ENCODE data around the gene BMPER.

Gene BMPER

DNA sequence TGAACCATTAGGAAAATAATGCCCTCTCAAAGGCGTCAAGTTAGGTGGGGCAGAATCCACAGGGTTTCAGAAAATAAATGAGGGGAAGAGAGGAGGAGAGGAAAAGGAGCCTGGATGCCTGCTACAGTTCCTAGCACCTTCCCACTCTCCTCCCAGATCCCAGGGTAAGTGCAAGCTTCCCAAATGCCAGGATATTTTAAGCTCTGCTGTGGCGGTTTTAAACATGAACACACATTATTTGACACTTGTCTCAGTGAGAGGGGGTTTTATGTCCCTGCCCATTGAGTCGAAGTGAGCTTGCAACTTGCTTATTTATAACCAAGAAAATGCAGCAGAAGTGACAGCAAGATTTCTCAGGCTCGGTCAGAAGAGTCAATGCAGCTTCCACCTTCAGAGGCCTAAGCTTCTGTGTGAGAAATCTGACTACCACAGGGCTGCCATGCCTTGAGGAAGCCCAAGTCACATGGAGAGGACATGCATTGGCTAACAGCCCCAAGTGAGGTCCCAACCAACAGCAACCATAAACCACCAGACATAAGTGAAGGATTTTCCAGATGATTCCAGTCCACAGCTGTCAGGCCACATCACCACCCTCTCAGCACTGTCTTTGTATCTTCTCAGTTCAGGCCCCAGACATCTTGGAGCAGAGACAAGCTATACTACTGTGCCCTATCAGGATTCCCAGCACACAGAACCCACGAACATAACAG, 17.9 kb upstream of the BMPER start:
- Histone ChIP-seq H3K4me3 (no peak overlapping the region), H4K20me1 (no peaks in the 10 kb centered on the region), H3K36me3 (no peaks in the 10 kb centered on the region), H3K4me1 (no peaks in the 10 kb centered on the region), H3K27ac (no peak overlapping the region), H3K27me3 (no peaks in the 10 kb centered on the region), H3K9me3 (no peaks in the 10 kb centered on the region), H3K4me2 (no peak overlapping the region), H3K9ac (no peak overlapping the region)
- no peak for TF ChIP-seq Cebpa-rat (IDR thresholded peaks at IDR 0.05)

- no peak overlapping the region for H3K4me3 ChIP-seq
- no peak overlapping the region for H3K9ac ChIP-seq
- H3K27me3 ChIP-seq, result no peaks in the 10 kb centered on the region
- H3K9me3 ChIP-seq, result no peaks in the 10 kb centered on the region
- no peak overlapping the region for H3K27ac ChIP-seq
- no peaks in the 10 kb centered on the region for H3K36me3 ChIP-seq
- H4K20me1 ChIP-seq, result no peaks in the 10 kb centered on the region
- no peak for TF ChIP-seq Cebpa-rat (IDR thresholded peaks at IDR 0.05)
- H3K4me2 ChIP-seq, result no peak overlapping the region
- H3K4me1 ChIP-seq, result no peaks in the 10 kb centered on the region; the same call in 1 of the 2 replicates
Measured at GRCh38 chr7:33888166-33888565, 17.2 kb upstream of the BMPER start.

DNA sequence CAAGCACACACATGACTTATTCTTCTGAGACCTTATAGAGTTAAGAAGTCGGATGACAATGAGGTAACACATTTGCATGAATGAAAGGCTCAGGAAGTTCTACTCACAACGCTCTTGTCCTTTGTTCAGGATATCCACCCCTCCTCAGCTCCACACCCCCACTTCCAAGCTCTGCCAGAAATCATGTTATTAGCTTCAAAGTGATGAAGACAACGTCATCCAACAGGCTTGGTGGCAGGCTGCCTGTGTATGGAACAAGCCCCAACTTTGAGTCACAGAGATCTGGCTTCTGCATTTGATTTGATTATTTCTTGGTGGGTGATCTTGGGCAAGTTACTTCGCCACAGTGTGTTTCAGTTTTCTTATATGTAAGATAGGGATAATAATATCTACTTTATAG, 12.4 kb upstream of the BMPER start:
- H3K27ac ChIP-seq, result no peak overlapping the region
- peaks cover 7% of the 10 kb centered on the region for H3K4me1 ChIP-seq
- TF ChIP-seq Cebpa-rat (IDR thresholded peaks at IDR 0.05), result no peak
- no peaks in the 10 kb centered on the region for H3K36me3 ChIP-seq
- H3K4me3 ChIP-seq, result no peak overlapping the region
- H3K9me3 ChIP-seq, result no peaks in the 10 kb centered on the region
- no peak overlapping the region for H3K4me2 ChIP-seq
- no peaks in the 10 kb centered on the region for H3K27me3 ChIP-seq
- H3K9ac ChIP-seq, result no peak overlapping the region
- H4K20me1 ChIP-seq, result no peaks in the 10 kb centered on the region

- Histone ChIP-seq H3K9ac (no peak overlapping the region), H3K36me3 (no peaks in the 10 kb centered on the region), H3K27ac (no peak overlapping the region), H4K20me1 (no peaks in the 10 kb centered on the region), H3K9me3 (no peaks in the 10 kb centered on the region), H3K27me3 (no peaks in the 10 kb centered on the region), H3K4me3 (no peak overlapping the region), H3K4me1 (peaks cover 7% of the 10 kb centered on the region), H3K4me2 (0 out of 2 replicates have a peak overlapping the region, but pooled peaks have one; percentile 5)
- no peak for TF ChIP-seq Cebpa-rat (IDR thresholded peaks at IDR 0.05)
Measured at GRCh38 chr7:33893377-33893776, 12.0 kb upstream of the BMPER start.

DNA sequence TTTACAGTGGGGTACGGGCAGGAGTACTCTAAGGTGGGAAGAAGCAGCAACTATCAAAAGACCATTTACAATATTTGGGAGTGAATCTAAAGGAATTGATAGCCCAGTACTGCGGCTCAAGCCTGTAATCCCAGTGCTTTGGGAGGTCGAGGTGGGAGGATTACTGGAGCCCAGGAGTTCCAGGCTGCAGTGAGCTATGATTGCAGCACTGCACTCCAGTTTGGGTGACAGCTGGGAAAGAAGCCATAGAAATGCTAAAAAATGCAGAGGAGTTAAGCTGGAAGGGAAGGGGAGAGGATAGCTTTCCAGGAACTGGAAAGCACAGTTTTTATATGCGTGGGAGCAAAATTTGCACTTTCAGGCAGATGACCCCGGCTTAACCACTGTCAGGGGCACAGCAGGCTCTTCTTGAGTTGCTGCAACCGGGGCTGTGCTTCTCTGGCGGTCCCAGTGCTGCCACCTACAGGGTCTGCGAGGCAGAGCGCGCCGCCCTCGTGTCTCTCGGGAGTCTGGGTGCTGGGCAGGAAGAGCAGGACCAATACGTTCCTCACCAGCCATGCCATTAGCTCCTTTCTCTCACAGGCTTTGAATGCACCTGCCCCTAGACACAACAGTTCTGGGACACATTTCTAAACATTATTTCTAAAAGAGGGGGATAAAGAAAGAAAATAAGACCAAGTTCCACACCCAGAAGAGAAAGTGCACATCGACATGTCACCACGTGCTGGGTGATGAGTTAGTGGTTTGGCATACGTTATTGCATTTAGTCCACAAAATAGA, 10.1 kb upstream of the BMPER start:
- TF ChIP-seq Cebpa-rat (IDR thresholded peaks at IDR 0.05), result no peak
- Histone ChIP-seq H3K36me3 (no peaks in the 10 kb centered on the region), H4K20me1 (no peaks in the 10 kb centered on the region), H3K9me3 (no peaks in the 10 kb centered on the region), H3K9ac (no peak overlapping the region), H3K27me3 (no peaks in the 10 kb centered on the region), H3K4me1 (peaks cover 7% of the 10 kb centered on the region), H3K4me2 (0 out of 2 replicates have a peak overlapping the region, but pooled peaks have one; percentile 8), H3K27ac (no peak overlapping the region), H3K4me3 (no peak overlapping the region)

DNA sequence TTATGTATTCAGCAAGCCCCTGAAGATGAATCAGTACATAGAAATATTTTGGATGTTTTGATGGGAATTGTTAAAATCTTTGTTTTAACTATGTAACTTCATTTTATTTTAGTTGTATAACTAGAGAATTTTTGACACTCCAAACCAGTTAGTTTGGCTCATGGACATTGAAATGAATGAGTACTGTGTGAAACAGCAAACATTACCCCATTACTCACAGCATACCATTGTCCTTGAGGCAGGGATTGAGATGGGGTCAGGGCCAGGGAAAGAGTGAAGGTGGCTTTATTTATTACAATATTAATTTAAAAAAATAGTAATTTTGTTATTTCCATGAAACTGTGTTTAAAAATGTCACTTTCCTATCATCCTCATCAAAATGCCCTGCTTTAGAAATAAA, 4.8 kb upstream of the BMPER start:
- no peaks in the 10 kb centered on the region for H3K36me3 ChIP-seq
- TF ChIP-seq Cebpa-rat (IDR thresholded peaks at IDR 0.05), result no peak
- H3K27ac ChIP-seq, result no peak overlapping the region
- H3K4me3 ChIP-seq, result no peak overlapping the region
- peaks cover 9% of the 10 kb centered on the region for H3K4me1 ChIP-seq
- H3K4me2 ChIP-seq, result no peak overlapping the region
- peaks cover 33% of the 10 kb centered on the region for H3K27me3 ChIP-seq
- no peaks in the 10 kb centered on the region for H3K9me3 ChIP-seq
- H3K9ac ChIP-seq, result no peak overlapping the region
- 0 out of 2 replicates have a peak, but pooled peaks cover 6% of the 10 kb centered on the region for H4K20me1 ChIP-seq

DNA sequence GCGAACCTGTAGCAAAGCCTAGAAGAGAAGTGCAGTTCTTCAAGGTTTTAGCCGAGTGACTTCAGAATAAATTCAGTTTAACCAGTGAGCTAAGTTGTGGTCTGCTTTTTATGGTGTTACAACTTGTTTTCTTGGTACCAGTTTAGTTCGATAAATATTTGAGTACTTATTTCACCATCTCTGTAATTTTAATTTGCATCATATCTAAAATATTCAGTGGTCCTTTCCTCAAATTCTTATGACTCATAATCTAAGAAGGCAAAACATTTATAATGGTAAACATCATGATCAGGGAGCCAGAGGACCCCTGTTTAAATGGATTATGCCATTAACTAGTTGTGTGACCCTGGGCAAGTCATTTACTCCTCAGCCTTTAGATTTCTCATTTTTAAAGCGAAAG, 4.1 kb upstream of the BMPER start:
- 0 out of 2 replicates have a peak, but pooled peaks cover 6% of the 10 kb centered on the region for H4K20me1 ChIP-seq
- peaks cover 40% of the 10 kb centered on the region for H3K27me3 ChIP-seq
- H3K4me2 ChIP-seq, result no peak overlapping the region

GRCh38 chr7:33901847-33902246, 3.5 kb upstream of the BMPER start:
- Histone ChIP-seq H3K27me3 (peaks cover 46% of the 10 kb centered on the region), H3K4me3 (no peak overlapping the region), H3K4me1 (peaks cover 8% of the 10 kb centered on the region)

More for the DNA sequence above, 4.1 kb upstream of the BMPER start:
- H3K4me3 ChIP-seq, result no peak overlapping the region
- no peaks in the 10 kb centered on the region for H3K36me3 ChIP-seq
- TF ChIP-seq Cebpa-rat (IDR thresholded peaks at IDR 0.05), result no peak
- H3K9me3 ChIP-seq, result no peaks in the 10 kb centered on the region
- H3K4me1 ChIP-seq, result peaks cover 8% of the 10 kb centered on the region
- H3K9ac ChIP-seq, result no peak overlapping the region
- H3K27ac ChIP-seq, result no peak overlapping the region

DNA sequence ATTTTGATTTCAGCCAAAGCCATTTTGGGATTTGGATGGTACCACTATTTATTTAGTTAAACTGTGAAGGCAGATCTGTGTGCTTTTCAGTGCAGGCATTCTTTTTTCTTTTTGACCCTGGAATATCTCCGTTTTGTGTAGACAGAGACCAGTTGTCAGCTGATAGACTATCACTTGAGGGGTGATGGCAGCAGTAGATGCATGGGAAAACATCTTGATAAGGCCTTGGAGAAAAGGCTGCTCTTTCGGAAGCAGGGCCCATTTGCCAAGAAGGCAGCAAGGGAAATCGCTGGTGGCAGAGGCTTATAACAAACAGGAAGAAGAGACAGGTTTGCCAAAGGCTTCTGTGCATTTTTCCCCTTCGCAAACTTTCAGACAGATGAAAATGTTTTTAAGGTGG, 2.6 kb upstream of the BMPER start:
- Histone ChIP-seq H3K4me1 (peaks cover 8% of the 10 kb centered on the region), H3K4me2 (no peak overlapping the region), H4K20me1 (0 out of 2 replicates have a peak, but pooled peaks cover 6% of the 10 kb centered on the region), H3K4me3 (no peak overlapping the region), H3K27ac (no peak overlapping the region), H3K9me3 (no peaks in the 10 kb centered on the region), H3K27me3 (peaks cover 51% of the 10 kb centered on the region), H3K36me3 (no peaks in the 10 kb centered on the region), H3K9ac (no peak overlapping the region)
- TF ChIP-seq Cebpa-rat (IDR thresholded peaks at IDR 0.05), result no peak

More at GRCh38 chr7:33901847-33902246, 3.5 kb upstream of the BMPER start:
- Histone ChIP-seq H3K9me3 (no peaks in the 10 kb centered on the region), H3K9ac (no peak overlapping the region), H3K36me3 (no peaks in the 10 kb centered on the region), H3K4me2 (no peak overlapping the region), H4K20me1 (0 out of 2 replicates have a peak, but pooled peaks cover 6% of the 10 kb centered on the region), H3K27ac (no peak overlapping the region)
- no peak for TF ChIP-seq Cebpa-rat (IDR thresholded peaks at IDR 0.05)
